ENCODE data around the gene WDR36.

- TF ChIP-seq CTCF (IDR thresholded peaks at IDR 0.05; ENCODE audit: low read depth, low read length, poor library complexity, severe bottlenecking) (no peak), EZH2phosphoT487 (IDR thresholded peaks at IDR 0.05; ENCODE audit: borderline replicate concordance, low read length) (no peak)
These were observed 43.8 kb downstream of the WDR36 start for GRCh38 chr5:111135946-111136345.
